ENCODE results near the gene SIX5. TPM values are rescaled to one million over a fixed set of nuclear protein-coding genes. Genes with fewer than 3 reads are reported as not detected.

The SIX5 gene
- total and polyA plus RNA-seq, 9 of the 15 experiments (the other 6 are each of a cell fraction or from before 2014, with no cell fraction given): 1.4 to 17.2 (median 7.4) TPM; not detected in 2

GRCh38 chr19:45784096-45784495 lies 15.0 kb upstream of the SIX5 start (continued):
- no peak for TF ChIP-seq RBM22 (IDR thresholded peaks at IDR 0.05; ENCODE audit: low read depth, low read length, poor library complexity, severe bottlenecking)
- TF ChIP-seq ZNF316 (IDR thresholded peaks at IDR 0.05): no peak

GRCh38 chr19:45782820-45783785 lies 14.1 kb upstream of the SIX5 start:
- BruUV-seq (replicated peaks): no TSS peak
- CTCF ChIA-PET (ENCODE audit: low intra/inter-chr PET ratio): no interaction called here
- ATAC-seq (no peak), FAIRE-seq (no peak), DNase-seq (ENCODE audit: extremely low read depth in 1 of 4, low spot score in 3 of 4) (no peak)
- Histone ChIP-seq H3K27ac (ENCODE audit: extremely low read depth, low read depth, low read length) (no peak overlapping the region), H3K9me1 (ENCODE audit: control insufficient read depth, insufficient read depth, low read length) (peaks cover 6% of the 10 kb centered on the region), H3K36me3 (ENCODE audit: control insufficient read depth, insufficient read depth, low read length) (peaks cover 31% of the 10 kb centered on the region; the same call in 2 of the 3 replicates), H3K27me3 (ENCODE audit: control insufficient read depth in 2 of 2, insufficient read depth in 2 of 2, low read length in 2 of 2) (no peaks in the 10 kb centered on the region), H2AFZ (ENCODE audit: low read depth, low read length) (no peak overlapping the region), H3K4me3 (no peak overlapping the region), H3K79me2 (ENCODE audit: control insufficient read depth, insufficient read depth, low read length) (no peaks in the 10 kb centered on the region), H3K9me3 (replicated peaks; ENCODE audit: control insufficient read depth, insufficient read depth, low read depth, low read length) (no peaks in the 10 kb centered on the region), H4K20me1 (replicated peaks; ENCODE audit: control insufficient read depth, insufficient read depth, low read length) (peaks cover 10% of the 10 kb centered on the region; the same call in 1 of the 2 replicates), H3K4me2 (ENCODE audit: insufficient read depth, low read length) (no peak overlapping the region), H3K4me1 (replicated peaks in 1 of 2; ENCODE audit: control insufficient read depth in 2 of 2, insufficient read depth in 2 of 2, low read length in 2 of 2) (peaks cover 16 to 67% of the 10 kb centered on the region in 2 experiments), H3K9ac (ENCODE audit: insufficient read depth in 1 of 2, low read depth in 2 of 2, low read length in 2 of 2) (peak overlapping the region in 1 of 2 experiments; percentile 78; a peak in 2 of 4 replicates)
- in situ Hi-C loops (cut with MboI): no loop called here
- POLR2A ChIA-PET: interaction anchor here (0.5 to 7.7 kb wide), 8 partner anchors 9 to 1003 kb away, joined by 3 to 70 read pairs (median 3); partner anchors contain the start of genes DMWD and SIX5
- intact Hi-C loops (cut with micrococcal nuclease): no loop called here
- WGBS (ENCODE audit: insufficient coverage, low coverage, missing lambda C conversion rate): 73% methylated on average over 19 of the region's 26 CpGs
- TF ChIP-seq POLR2G (IDR thresholded peaks at IDR 0.05; ENCODE audit: low read depth, low read length): peak; percentile 52
- TF ChIP-seq PRPF4 (IDR thresholded peaks at IDR 0.05; ENCODE audit: insufficient read depth, low read depth, low read length, poor library complexity, severe bottlenecking): no peak
- 0 out of 2 replicates have a peak, but pooled peaks have one; percentile 16 for TF ChIP-seq MAX (CRISPR knock-in tag; IDR thresholded peaks at IDR 0.05)
- TF ChIP-seq PURB (CRISPR knock-in tag; IDR thresholded peaks at IDR 0.05; ENCODE audit: low read depth): no peak
- 0 out of 2 replicates have a peak, but pooled peaks have one; percentile 10 for TF ChIP-seq ZNF384 (IDR thresholded peaks at IDR 0.05; ENCODE audit: low read depth, low read length)
- TF ChIP-seq HSF4 (CRISPR knock-in tag; IDR thresholded peaks at IDR 0.05; ENCODE audit: borderline replicate concordance): no peak
- peak; percentile 34; the same call in 1 of the 2 replicates for TF ChIP-seq RBFOX2 (IDR thresholded peaks at IDR 0.05; ENCODE audit: low read depth, low read length)
- no peak for TF ChIP-seq FOXJ3 (CRISPR knock-in tag; IDR thresholded peaks at IDR 0.05)
- no peak for TF ChIP-seq PHF20 (IDR thresholded peaks at IDR 0.05; ENCODE audit: partially characterized antibody)
- 0 out of 2 replicates have a peak, but pooled peaks have one; percentile 12 for TF ChIP-seq TFAP4 (CRISPR knock-in tag; IDR thresholded peaks at IDR 0.05; ENCODE audit: borderline replicate concordance)
